SK-N-SH (cell line): ENCODE results near the gene CD244.
"Not testable (repeated sequence)": the region's sequence is repeated elsewhere in the genome, so short reads cannot be mapped to it uniquely, and the experiment has no call there.

Experiments used
- ELF1 ChIP-seq: IDR thresholded peaks from 2 replicates; pipeline ENCODE4 v1.4.0; 2012
- EP300 ChIP-seq, 2 experiments: IDR thresholded peaks; 2 replicates each; pipeline versions ENCODE4 v1.4.0 to v1.6.1; 2012; ENCODE audit warnings: borderline replicate concordance in 1 of 2, low read depth in 1 of 2, low read length in 1 of 2
- FOXJ3 ChIP-seq: sonication (generic); formaldehyde crosslinking; IDR thresholded peaks from 2 replicates; pipeline ENCODE4 v1.5.1; 2020; ENCODE audit warnings: mild to moderate bottlenecking, missing genetic modification reagents
- FOXM1 ChIP-seq: IDR thresholded peaks from 2 replicates; pipeline ENCODE4 v1.4.0; 2012; ENCODE audit warnings: low read depth, mild to moderate bottlenecking
- POLR2AphosphoS5 ChIP-seq: IDR thresholded peaks from 2 replicates; pipeline ENCODE4 v1.6.1; 2012; ENCODE audit warnings: low read depth, low read length
- RCOR1 ChIP-seq: fragments of 150-350 bp; IDR thresholded peaks from 2 replicates; pipeline ENCODE4 v1.6.1; 2017; ENCODE audit warnings: antibody characterized with exemption, low read length
- SMC3 ChIP-seq: IDR thresholded peaks from 2 replicates; pipeline ENCODE4 v1.6.1; 2012; ENCODE audit warnings: low read depth, low read length, improper control_type of control experiment
- TF ChIP-seq, protein P1 (sequence below): fragments of 200-600 bp; sonication (generic); IDR thresholded peaks from 2 replicates; pipeline ENCODE4 v1.6.1; 2017; ENCODE audit warnings: antibody characterized with exemption, mild to moderate bottlenecking, moderate library complexity
- TF ChIP-seq, protein P2 (sequence below): IDR thresholded peaks from 2 replicates; pipeline ENCODE4 v1.6.1; 2012; ENCODE audit warnings: mild to moderate bottlenecking, low read depth, low read length, moderate library complexity
- TF ChIP-seq, protein P3 (sequence below): fragments of 150-350 bp; IDR thresholded peaks from 2 replicates; pipeline ENCODE4 v1.6.1; 2016; ENCODE audit warnings: mild to moderate bottlenecking, low read depth, low read length
- TF ChIP-seq, protein P4 (sequence below): IDR thresholded peaks from 2 replicates; pipeline ENCODE4 v1.4.0; 2012; ENCODE audit warnings: low read depth
- TF ChIP-seq, protein P5 (sequence below): IDR thresholded peaks from 2 replicates; pipeline ENCODE4 v1.4.0; 2012; ENCODE audit warnings: low read depth, borderline replicate concordance

DNA sequence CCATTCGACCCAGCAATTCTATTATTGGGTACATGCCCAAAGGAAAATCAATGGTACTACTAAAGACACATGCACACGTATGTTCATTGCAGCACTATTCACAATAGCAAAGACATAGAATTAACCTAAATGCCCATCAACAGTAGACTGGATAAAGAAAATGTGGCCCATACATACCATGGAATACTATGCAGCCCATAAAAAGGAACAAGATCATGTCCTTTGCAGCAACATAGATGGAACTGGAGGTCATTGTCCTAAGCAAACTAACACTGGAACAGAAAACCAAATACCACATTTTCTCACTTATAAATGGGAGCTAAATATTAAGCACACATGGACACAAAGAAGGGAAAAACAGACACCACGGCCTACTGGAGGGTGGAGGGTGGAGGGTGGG lies 38.0 kb upstream of the CD244 start:
- TF ChIP-seq, protein P1, sequence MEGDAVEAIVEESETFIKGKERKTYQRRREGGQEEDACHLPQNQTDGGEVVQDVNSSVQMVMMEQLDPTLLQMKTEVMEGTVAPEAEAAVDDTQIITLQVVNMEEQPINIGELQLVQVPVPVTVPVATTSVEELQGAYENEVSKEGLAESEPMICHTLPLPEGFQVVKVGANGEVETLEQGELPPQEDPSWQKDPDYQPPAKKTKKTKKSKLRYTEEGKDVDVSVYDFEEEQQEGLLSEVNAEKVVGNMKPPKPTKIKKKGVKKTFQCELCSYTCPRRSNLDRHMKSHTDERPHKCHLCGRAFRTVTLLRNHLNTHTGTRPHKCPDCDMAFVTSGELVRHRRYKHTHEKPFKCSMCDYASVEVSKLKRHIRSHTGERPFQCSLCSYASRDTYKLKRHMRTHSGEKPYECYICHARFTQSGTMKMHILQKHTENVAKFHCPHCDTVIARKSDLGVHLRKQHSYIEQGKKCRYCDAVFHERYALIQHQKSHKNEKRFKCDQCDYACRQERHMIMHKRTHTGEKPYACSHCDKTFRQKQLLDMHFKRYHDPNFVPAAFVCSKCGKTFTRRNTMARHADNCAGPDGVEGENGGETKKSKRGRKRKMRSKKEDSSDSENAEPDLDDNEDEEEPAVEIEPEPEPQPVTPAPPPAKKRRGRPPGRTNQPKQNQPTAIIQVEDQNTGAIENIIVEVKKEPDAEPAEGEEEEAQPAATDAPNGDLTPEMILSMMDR, result not testable (repeated sequence)
- not testable (repeated sequence) for TF ChIP-seq FOXM1; EP300 (IDR thresholded peaks at IDR 0.05; ENCODE audit: borderline replicate concordance in 1 of 2, low read depth in 1 of 2, low read length in 1 of 2); POLR2AphosphoS5; ELF1; SMC3; RCOR1; FOXJ3
- TF ChIP-seq, protein P2, sequence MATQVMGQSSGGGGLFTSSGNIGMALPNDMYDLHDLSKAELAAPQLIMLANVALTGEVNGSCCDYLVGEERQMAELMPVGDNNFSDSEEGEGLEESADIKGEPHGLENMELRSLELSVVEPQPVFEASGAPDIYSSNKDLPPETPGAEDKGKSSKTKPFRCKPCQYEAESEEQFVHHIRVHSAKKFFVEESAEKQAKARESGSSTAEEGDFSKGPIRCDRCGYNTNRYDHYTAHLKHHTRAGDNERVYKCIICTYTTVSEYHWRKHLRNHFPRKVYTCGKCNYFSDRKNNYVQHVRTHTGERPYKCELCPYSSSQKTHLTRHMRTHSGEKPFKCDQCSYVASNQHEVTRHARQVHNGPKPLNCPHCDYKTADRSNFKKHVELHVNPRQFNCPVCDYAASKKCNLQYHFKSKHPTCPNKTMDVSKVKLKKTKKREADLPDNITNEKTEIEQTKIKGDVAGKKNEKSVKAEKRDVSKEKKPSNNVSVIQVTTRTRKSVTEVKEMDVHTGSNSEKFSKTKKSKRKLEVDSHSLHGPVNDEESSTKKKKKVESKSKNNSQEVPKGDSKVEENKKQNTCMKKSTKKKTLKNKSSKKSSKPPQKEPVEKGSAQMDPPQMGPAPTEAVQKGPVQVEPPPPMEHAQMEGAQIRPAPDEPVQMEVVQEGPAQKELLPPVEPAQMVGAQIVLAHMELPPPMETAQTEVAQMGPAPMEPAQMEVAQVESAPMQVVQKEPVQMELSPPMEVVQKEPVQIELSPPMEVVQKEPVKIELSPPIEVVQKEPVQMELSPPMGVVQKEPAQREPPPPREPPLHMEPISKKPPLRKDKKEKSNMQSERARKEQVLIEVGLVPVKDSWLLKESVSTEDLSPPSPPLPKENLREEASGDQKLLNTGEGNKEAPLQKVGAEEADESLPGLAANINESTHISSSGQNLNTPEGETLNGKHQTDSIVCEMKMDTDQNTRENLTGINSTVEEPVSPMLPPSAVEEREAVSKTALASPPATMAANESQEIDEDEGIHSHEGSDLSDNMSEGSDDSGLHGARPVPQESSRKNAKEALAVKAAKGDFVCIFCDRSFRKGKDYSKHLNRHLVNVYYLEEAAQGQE, result not testable (repeated sequence)
- TF ChIP-seq, protein P3, sequence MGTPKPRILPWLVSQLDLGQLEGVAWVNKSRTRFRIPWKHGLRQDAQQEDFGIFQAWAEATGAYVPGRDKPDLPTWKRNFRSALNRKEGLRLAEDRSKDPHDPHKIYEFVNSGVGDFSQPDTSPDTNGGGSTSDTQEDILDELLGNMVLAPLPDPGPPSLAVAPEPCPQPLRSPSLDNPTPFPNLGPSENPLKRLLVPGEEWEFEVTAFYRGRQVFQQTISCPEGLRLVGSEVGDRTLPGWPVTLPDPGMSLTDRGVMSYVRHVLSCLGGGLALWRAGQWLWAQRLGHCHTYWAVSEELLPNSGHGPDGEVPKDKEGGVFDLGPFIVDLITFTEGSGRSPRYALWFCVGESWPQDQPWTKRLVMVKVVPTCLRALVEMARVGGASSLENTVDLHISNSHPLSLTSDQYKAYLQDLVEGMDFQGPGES, result not testable (repeated sequence)
- TF ChIP-seq, protein P4, sequence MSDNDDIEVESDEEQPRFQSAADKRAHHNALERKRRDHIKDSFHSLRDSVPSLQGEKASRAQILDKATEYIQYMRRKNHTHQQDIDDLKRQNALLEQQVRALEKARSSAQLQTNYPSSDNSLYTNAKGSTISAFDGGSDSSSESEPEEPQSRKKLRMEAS, result not testable (repeated sequence)
- TF ChIP-seq, protein P5, sequence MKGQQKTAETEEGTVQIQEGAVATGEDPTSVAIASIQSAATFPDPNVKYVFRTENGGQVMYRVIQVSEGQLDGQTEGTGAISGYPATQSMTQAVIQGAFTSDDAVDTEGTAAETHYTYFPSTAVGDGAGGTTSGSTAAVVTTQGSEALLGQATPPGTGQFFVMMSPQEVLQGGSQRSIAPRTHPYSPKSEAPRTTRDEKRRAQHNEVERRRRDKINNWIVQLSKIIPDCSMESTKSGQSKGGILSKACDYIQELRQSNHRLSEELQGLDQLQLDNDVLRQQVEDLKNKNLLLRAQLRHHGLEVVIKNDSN, result not testable (repeated sequence)
